GM12872 (cell line): ENCODE data around the gene FAM98B.

ENCODE experiments used
- CTCF ChIP-seq: IDR thresholded peaks from 3 replicates; pipeline ENCODE4 v1.5.1; 2011; ENCODE audit warnings: low read depth, mild to moderate bottlenecking, low read length, moderate library complexity; ENCODE audit not compliant: insufficient read depth

Gene FAM98B

GRCh38 chr15:38453971-38454695, at the start of gene FAM98B:
FAM98B (plus strand) TSS chr15:38454127; CDS start chr15:38454162, 35 bp downstream.
- no peak for TF ChIP-seq CTCF

- TF ChIP-seq CTCF, result no peak
Measured at GRCh38 chr15:38406436-38406835, 47.5 kb upstream of the FAM98B start.

GRCh38 chr15:38408576-38408975, 45.4 kb upstream of the FAM98B start:
- no peak for TF ChIP-seq CTCF

- no peak for TF ChIP-seq CTCF
Measured at GRCh38 chr15:38411902-38412301, 42.0 kb upstream of the FAM98B start.

GRCh38 chr15:38412466-38412865, 41.5 kb upstream of the FAM98B start:
- TF ChIP-seq CTCF, result no peak

GRCh38 chr15:38414357-38414756, 39.6 kb upstream of the FAM98B start:
- TF ChIP-seq CTCF, result peak; percentile 56

- no peak for TF ChIP-seq CTCF
Measured at GRCh38 chr15:38421069-38421690, 32.7 kb upstream of the FAM98B start.
